Duodenal mucosa (tissue), 2 donors: ENCODE results near the gene GRID1.
A peak's percentile ranks its signal among the peaks of the same experiment; 100 is the strongest.
"Not testable (repeated sequence)": the region's sequence is repeated elsewhere in the genome, so short reads cannot be mapped to it uniquely, and the experiment has no call there.

Source experiments
- H3K27ac ChIP-seq: one replicate; pipeline ENCODE4 v1.7.0; 2013; ENCODE audit warnings: low read depth, low read length
- H3K27me3 ChIP-seq, 2 donors: one replicate each; pipeline ENCODE4 v1.7.0; 2013; ENCODE audit warnings: low read length in 2 of 2, control low read depth in 1 of 2; ENCODE audit not compliant: insufficient read depth in 2 of 2, control insufficient read depth in 1 of 2
- H3K36me3 ChIP-seq, 2 donors: one replicate each; pipeline ENCODE4 v1.7.0; 2013; ENCODE audit warnings: low read length in 2 of 2, control low read depth in 1 of 2; ENCODE audit not compliant: insufficient read depth in 2 of 2, control insufficient read depth in 1 of 2
- H3K4me1 ChIP-seq, 2 donors: one replicate each; pipeline ENCODE4 v1.7.0; 2013; ENCODE audit warnings: low read length in 2 of 2, control low read depth in 1 of 2; ENCODE audit not compliant: insufficient read depth in 2 of 2, control insufficient read depth in 1 of 2
- H3K4me3 ChIP-seq, 2 donors: one replicate each; pipeline ENCODE4 v1.7.0; 2013; ENCODE audit warnings: low read length in 2 of 2, low read depth in 1 of 2
- H3K9ac ChIP-seq, 2 donors: one replicate each; pipeline ENCODE4 v1.7.0; 2013; ENCODE audit warnings: low read length in 2 of 2, low read depth in 1 of 2
- H3K9me3 ChIP-seq, 2 donors: one replicate each; pipeline ENCODE4 v1.7.0; 2013; ENCODE audit warnings: low read length in 2 of 2, control low read depth in 1 of 2; ENCODE audit not compliant: control insufficient read depth in 1 of 2

Gene GRID1

DNA sequence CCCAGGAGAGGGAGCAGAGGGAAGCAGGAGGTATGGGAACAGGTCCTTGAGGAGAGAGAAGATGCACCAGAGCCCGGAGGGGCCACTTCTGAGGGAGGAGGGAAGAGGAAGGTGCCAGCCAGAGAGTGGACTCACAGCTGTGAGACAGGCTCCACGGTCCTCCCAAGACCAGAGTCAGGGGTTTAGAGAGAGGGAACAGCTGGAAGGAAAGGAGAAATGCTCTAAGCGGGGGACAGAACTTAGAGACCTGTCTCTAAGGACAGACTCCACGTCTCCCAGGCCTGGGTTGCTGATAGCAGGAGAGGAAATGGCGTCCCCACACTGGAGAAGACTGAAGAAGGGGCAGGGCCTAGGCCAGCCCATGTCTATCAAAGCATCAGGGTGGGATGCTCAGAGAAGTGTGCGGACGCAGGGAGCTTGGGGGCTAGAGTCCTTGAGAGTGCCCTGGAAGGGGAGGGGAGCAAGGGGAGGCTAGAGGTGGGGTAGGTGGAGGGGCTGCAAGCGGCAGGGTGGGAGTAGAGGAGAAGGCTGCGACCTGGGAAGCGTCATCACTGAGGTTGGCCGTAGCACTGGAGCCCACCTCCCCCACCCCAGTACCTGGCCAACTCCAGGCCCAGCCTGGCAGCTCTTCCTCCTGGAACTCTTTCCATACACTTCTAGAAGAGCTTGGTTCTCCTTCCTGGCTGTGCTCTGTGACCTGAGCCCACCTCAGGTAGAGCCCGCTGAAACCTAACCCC, 25.6 kb upstream of the GRID1 start:
- no peaks in the 10 kb centered on the region for H3K9me3 ChIP-seq
- peaks cover 6 to 15% of the 10 kb centered on the region in 2 donors for H3K27me3 ChIP-seq
- peaks cover 10 to 12% of the 10 kb centered on the region in 2 donors for H3K4me1 ChIP-seq
- no peaks in the 10 kb centered on the region for H3K36me3 ChIP-seq
- no peak overlapping the region for H3K27ac ChIP-seq
- no peak overlapping the region for H3K9ac ChIP-seq
- no peak overlapping the region for H3K4me3 ChIP-seq

DNA sequence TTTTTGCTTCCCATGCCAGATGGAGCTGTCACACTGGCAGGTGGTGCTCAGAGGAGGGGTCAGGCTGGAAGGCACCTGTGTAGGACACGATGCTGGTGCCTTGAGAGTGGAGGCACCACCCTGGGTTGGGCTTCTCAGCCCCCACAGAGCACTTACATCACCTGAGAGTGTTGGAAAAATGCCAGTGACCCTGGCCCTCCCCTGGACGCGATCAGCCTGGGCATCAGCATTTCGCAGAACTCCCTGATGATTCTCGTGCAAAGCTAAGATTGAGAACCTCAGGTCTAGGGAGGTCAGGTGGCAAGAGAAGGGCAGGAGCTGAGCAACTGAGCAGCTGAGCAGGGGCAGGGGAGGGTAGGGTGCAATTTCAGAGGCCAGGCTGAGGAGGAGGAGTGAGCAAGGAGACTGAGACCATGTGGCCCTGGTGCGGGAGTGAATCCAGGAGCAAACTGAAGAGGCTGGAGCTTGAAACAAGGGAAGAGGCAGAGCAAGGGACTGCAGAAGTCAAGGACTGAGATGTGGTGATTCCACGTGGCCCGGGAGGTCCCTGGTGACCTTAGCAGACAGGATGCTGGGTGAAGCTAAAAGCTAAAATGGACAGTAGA, 24.7 kb upstream of the GRID1 start:
- no peaks in the 10 kb centered on the region for H3K9me3 ChIP-seq
- H3K4me1 ChIP-seq: peaks cover 10 to 12% of the 10 kb centered on the region in 2 donors
- H3K36me3 ChIP-seq: no peaks in the 10 kb centered on the region
- H3K9ac ChIP-seq: no peak overlapping the region
- H3K27ac ChIP-seq: no peak overlapping the region
- peaks cover 6 to 16% of the 10 kb centered on the region in 2 donors for H3K27me3 ChIP-seq
- no peak overlapping the region for H3K4me3 ChIP-seq

- no peak overlapping the region for H3K9ac ChIP-seq
- peaks cover 6 to 16% of the 10 kb centered on the region in 2 donors for H3K27me3 ChIP-seq
- peak overlapping the region; percentile 73 for H3K4me3 ChIP-seq
- peaks cover 10 to 12% of the 10 kb centered on the region in 2 donors for H3K4me1 ChIP-seq
- no peak overlapping the region for H3K27ac ChIP-seq
- no peaks in the 10 kb centered on the region for H3K9me3 ChIP-seq
- H3K36me3 ChIP-seq: no peaks in the 10 kb centered on the region
These were observed 23.9 kb upstream of the GRID1 start for GRCh38 chr10:86390337-86391120.

DNA sequence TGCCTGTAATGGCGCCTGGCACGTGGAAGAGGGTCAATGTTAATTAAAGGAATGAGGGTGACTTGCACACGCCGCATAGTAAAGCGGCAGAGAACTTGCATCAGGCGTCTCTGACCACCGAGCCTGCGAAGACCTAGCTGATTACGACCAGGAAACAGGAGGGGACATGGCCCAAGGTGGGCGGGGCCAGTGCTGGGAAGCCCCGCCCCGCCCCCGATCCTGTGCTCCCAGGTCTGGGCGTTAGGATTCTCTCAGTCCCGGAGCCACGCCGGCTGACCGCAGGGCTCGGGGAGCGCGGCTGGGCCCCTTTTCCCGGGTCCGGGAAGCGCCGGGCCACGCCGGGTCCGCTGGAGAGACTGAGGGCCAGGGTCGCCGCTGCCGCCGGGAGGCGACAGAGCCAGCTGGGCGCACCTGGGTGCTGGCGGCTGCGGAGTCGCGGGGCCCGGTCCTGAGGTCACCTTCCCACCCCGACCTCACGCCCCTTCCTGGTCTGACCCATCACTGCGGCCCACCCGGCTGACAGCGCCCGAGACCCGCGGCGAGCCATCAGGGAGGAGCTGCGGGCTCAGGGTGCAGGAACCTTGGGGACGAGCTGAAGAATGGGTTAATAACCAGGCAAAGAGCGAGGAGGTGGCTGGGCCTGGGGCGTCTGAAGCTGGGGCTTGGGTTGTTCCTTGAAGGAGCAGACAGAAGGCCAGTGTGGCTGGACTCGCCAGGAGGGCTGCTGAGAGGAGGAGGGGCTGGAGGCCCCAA, 23.0 kb upstream of the GRID1 start:
- H3K9me3 ChIP-seq: no peaks in the 10 kb centered on the region
- no peak overlapping the region for H3K27ac ChIP-seq
- H3K4me1 ChIP-seq: peaks cover 10 to 12% of the 10 kb centered on the region in 2 donors
- H3K27me3 ChIP-seq: peaks cover 6 to 16% of the 10 kb centered on the region in 2 donors
- H3K9ac ChIP-seq: peak overlapping the region; percentile 37 to 38
- H3K36me3 ChIP-seq: no peaks in the 10 kb centered on the region
- peak overlapping the region; percentile 73 for H3K4me3 ChIP-seq

- peak overlapping the region; percentile 73 for H3K4me3 ChIP-seq
- peaks cover 6 to 16% of the 10 kb centered on the region in 2 donors for H3K27me3 ChIP-seq
- H3K36me3 ChIP-seq, H3K9me3 ChIP-seq, H3K27ac ChIP-seq: not testable (repeated sequence)
- peak overlapping the region; percentile 37 to 38 for H3K9ac ChIP-seq
- peaks cover 10 to 12% of the 10 kb centered on the region in 2 donors for H3K4me1 ChIP-seq
These were observed 22.5 kb upstream of the GRID1 start for GRCh38 chr10:86389109-86389440.

DNA sequence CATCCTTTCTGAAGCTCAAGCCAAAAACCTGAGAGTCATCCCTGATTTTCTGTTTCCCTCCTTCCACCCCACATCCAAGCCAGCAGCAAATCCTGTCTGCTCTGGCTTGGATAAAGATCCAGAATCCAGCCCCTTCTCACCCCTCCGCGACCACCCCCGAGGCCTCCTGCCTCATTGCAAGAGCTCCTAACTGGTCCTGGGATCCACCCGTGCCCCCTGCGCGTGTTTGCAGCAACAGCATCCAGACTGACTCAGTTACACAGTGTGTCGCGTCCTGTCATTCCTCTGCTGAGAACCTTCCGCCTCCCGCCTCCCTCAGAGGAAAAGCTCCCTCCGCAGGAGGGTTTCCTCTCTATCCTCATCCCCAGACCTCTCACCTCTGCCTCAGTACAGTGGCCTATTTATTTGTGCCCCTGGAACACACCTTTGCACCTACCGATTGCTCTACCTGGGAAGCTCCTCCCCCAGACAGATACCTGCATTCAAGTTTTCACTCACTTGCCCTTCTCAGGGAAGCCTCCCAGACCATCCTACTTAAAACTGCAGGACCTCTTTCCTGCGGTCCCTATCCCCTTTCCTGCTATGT, 21.6 kb upstream of the GRID1 start:
- H3K4me1 ChIP-seq: peaks cover 10 to 12% of the 10 kb centered on the region in 2 donors
- no peak overlapping the region for H3K9ac ChIP-seq
- H3K4me3 ChIP-seq: no peak overlapping the region
- H3K27me3 ChIP-seq: peaks cover 6 to 16% of the 10 kb centered on the region in 2 donors
- H3K27ac ChIP-seq: no peak overlapping the region
- no peaks in the 10 kb centered on the region for H3K36me3 ChIP-seq
- H3K9me3 ChIP-seq: no peaks in the 10 kb centered on the region

GRCh38 chr10:86387178-86387794, 20.7 kb upstream of the GRID1 start:
- peaks cover 10 to 12% of the 10 kb centered on the region in 2 donors for H3K4me1 ChIP-seq
- H3K9me3 ChIP-seq: no peaks in the 10 kb centered on the region
- no peak overlapping the region for H3K27ac ChIP-seq
- no peaks in the 10 kb centered on the region for H3K36me3 ChIP-seq
- H3K4me3 ChIP-seq: no peak overlapping the region
- no peak overlapping the region for H3K9ac ChIP-seq
- peaks cover 6 to 16% of the 10 kb centered on the region in 2 donors for H3K27me3 ChIP-seq

- Histone ChIP-seq H3K27ac (no peak overlapping the region), H3K4me1 (peaks cover 10 to 12% of the 10 kb centered on the region in 2 donors), H3K36me3 (no peaks in the 10 kb centered on the region), H3K9ac (no peak overlapping the region), H3K27me3 (peaks cover 6 to 18% of the 10 kb centered on the region in 2 donors), H3K9me3 (no peaks in the 10 kb centered on the region), H3K4me3 (no peak overlapping the region)
These were observed 19.2 kb upstream of the GRID1 start for GRCh38 chr10:86385806-86386205.

- Histone ChIP-seq H3K9ac (no peak overlapping the region), H3K4me3 (no peak overlapping the region), H3K9me3 (no peaks in the 10 kb centered on the region), H3K27ac (no peak overlapping the region), H3K36me3 (no peaks in the 10 kb centered on the region), H3K27me3 (peaks cover 17 to 19% of the 10 kb centered on the region in 2 donors), H3K4me1 (peaks cover 0 to 6% of the 10 kb centered on the region in 2 donors)
These were observed 11.2 kb upstream of the GRID1 start for GRCh38 chr10:86377797-86378146.
